Measurements from ENCODE around the gene MDN1.

- TF ChIP-seq CTCF (IDR thresholded peaks at IDR 0.05) (no peak), POLR2A (IDR thresholded peaks at IDR 0.05) (no peak), POLR2AphosphoS5 (IDR thresholded peaks at IDR 0.05) (no peak)
Observed at GRCh38 chr6:89667872-89668556, 151.6 kb downstream of the MDN1 start.
